H1 (cell line): ENCODE results near the gene NRL. TPM values are rescaled to one million over a fixed set of nuclear protein-coding genes. Genes with fewer than 3 reads are reported as not detected.

Experiments used
- CTCF ChIA-PET: fragments of 300-600 bp; sonication (Branson Sonifier 250); formaldehyde crosslinking; loops from one replicate; lab custom pipeline; 2021; ENCODE audit not compliant: partially characterized antibody; lab: Charles Lee
- POLR2A ChIA-PET: fragments of 300-600 bp; sonication (Branson Sonifier 250); formaldehyde crosslinking; loops from one replicate; lab custom pipeline; 2021; ENCODE audit warnings: inconsistent platforms; ENCODE audit not compliant: partially characterized antibody; lab: Charles Lee
- DNase-seq, 2 experiments: peaks; one replicate each; pipeline versions ENCODE4 v3.0.0 to v3.0.0-alpha.2; 2010 to 2022; ENCODE audit warnings: low spot score in 2 of 2, low read depth in 1 of 2, mixed read lengths in 1 of 2
- FAIRE-seq: peaks from 2 replicates; lab custom pipeline; 2011; peaks lifted over from hg19 to GRCh38; lab: Jason Lieb, UNC
- H2AFZ ChIP-seq: 2 replicates; pipeline ENCODE4 v1.8.1; 2012; ENCODE audit warnings: low read length, inconsistent platforms
- H2AK5ac ChIP-seq: 2 replicates; pipeline ENCODE4 v1.6.1; 2013; ENCODE audit warnings: low read depth, low read length
- H2BK120ac ChIP-seq: replicated peaks from 2 replicates; pipeline ENCODE3; 2013; ENCODE audit warnings: low read depth, low read length, inconsistent platforms
- H2BK12ac ChIP-seq: 2 replicates; pipeline ENCODE4 v1.6.1; 2013; ENCODE audit warnings: low read depth, low read length
- H2BK15ac ChIP-seq: 2 replicates; pipeline ENCODE4 v1.6.1; 2013; ENCODE audit warnings: low read length
- H2BK20ac ChIP-seq: 2 replicates; pipeline ENCODE4 v1.6.1; 2013; ENCODE audit warnings: low read length
- H2BK5ac ChIP-seq: 2 replicates; pipeline ENCODE4 v1.6.1; 2013; ENCODE audit warnings: low read depth, low read length
- H3K14ac ChIP-seq: 2 replicates; pipeline ENCODE4 v1.6.1; 2013; ENCODE audit warnings: inconsistent platforms; ENCODE audit not compliant: insufficient read length
- H3K18ac ChIP-seq: 2 replicates; pipeline ENCODE4 v1.6.1; 2013; ENCODE audit warnings: low read length; ENCODE audit errors: extremely low read depth
- H3K23ac ChIP-seq: 2 replicates; pipeline ENCODE4 v1.6.1; 2013; ENCODE audit warnings: inconsistent platforms; ENCODE audit not compliant: insufficient read length
- H3K23me2 ChIP-seq: 2 replicates; pipeline ENCODE4 v1.6.1; 2013; ENCODE audit warnings: low read depth, low read length
- H3K27ac ChIP-seq: 2 replicates; pipeline ENCODE4 v1.6.1; 2011; ENCODE audit warnings: low read depth, low read length, inconsistent platforms
- H3K27me3 ChIP-seq, 4 experiments: replicated peaks in 1 of 4; 1 replicate in 1 of 4; 2 replicates in 3 of 4; pipeline versions ENCODE4 v1.6.1 to v1.8.1; 2011 to 2013; ENCODE audit warnings: low read length in 3 of 4, mild to moderate bottlenecking in 3 of 4, inconsistent platforms in 2 of 4, mixed read lengths in 2 of 4, moderate library complexity in 1 of 4; ENCODE audit not compliant: control insufficient read depth in 3 of 4, insufficient read depth in 3 of 4; ENCODE audit errors: extremely low read depth in 1 of 4
- H3K36me3 ChIP-seq, 4 experiments: 2 replicates each; pipeline versions ENCODE4 v1.6.1 to v1.8.1; 2011 to 2013; ENCODE audit warnings: mild to moderate bottlenecking in 4 of 4, low read length in 3 of 4, moderate library complexity in 2 of 4, control low read depth in 1 of 4, inconsistent platforms in 1 of 4; ENCODE audit not compliant: insufficient read depth in 4 of 4, control insufficient read depth in 2 of 4
- H3K4ac ChIP-seq: replicated peaks from 2 replicates; pipeline ENCODE3; 2013; ENCODE audit warnings: low read length, low read depth, mixed read lengths, inconsistent platforms; ENCODE audit not compliant: insufficient read length
- H3K4me1 ChIP-seq, 4 experiments: replicated peaks in 1 of 4; 1 replicate in 1 of 4; 2 replicates in 3 of 4; pipeline versions ENCODE4 v1.6.1 to v1.8.1; 2011 to 2013; ENCODE audit warnings: low read length in 3 of 4, inconsistent platforms in 2 of 4, mixed read lengths in 1 of 4; ENCODE audit not compliant: insufficient read depth in 4 of 4, control insufficient read depth in 3 of 4
- H3K4me2 ChIP-seq, 2 experiments: 2 replicates each; pipeline versions ENCODE4 v1.6.1 to v1.8.1; 2011 to 2013; ENCODE audit warnings: low read depth in 2 of 2, low read length in 2 of 2, control low read depth in 1 of 2, inconsistent platforms in 1 of 2, mild to moderate bottlenecking in 1 of 2; ENCODE audit not compliant: insufficient read depth in 1 of 2
- H3K4me3 ChIP-seq, 4 experiments: fragments of 200-600, 300-600 bp in 1 of 4; sonication (generic), shearing (Covaris generic), sonication (Bioruptor Twin) in 1 of 4; 2 replicates each; pipeline versions ENCODE4 v1.5.1 to v1.8.1; 2011 to 2016; ENCODE audit warnings: low read length in 4 of 4, low read depth in 3 of 4, control low read depth in 2 of 4, inconsistent platforms in 2 of 4, mild to moderate bottlenecking in 2 of 4, mixed read lengths in 1 of 4, moderate library complexity in 1 of 4; ENCODE audit not compliant: insufficient read depth in 2 of 4; ENCODE audit errors: extremely low read depth in 1 of 4
- H3K56ac ChIP-seq: replicated peaks from 2 replicates; pipeline ENCODE3; 2013; ENCODE audit warnings: low read depth, mild to moderate bottlenecking, mixed read lengths, low read length, inconsistent platforms; ENCODE audit not compliant: insufficient read length
- H3K79me1 ChIP-seq: 2 replicates; pipeline ENCODE4 v1.6.1; 2013; ENCODE audit warnings: low read depth, low read length, control low read depth
- H3K79me2 ChIP-seq, 2 experiments: 2 replicates each; pipeline versions ENCODE4 v1.6.1 to v1.8.1; 2012 to 2013; ENCODE audit warnings: low read length in 2 of 2, mild to moderate bottlenecking in 2 of 2, inconsistent platforms in 1 of 2; ENCODE audit not compliant: insufficient read depth in 2 of 2, control insufficient read depth in 1 of 2
- H3K9ac ChIP-seq, 4 experiments: replicated peaks in 1 of 4; 1 replicate in 1 of 4; 2 replicates in 3 of 4; pipeline versions ENCODE4 v1.6.1 to v1.8.1; 2011 to 2013; ENCODE audit warnings: low read depth in 3 of 4, low read length in 3 of 4, control low read depth in 2 of 4, mild to moderate bottlenecking in 2 of 4, moderate library complexity in 2 of 4, inconsistent platforms in 1 of 4; ENCODE audit errors: extremely low read depth in 1 of 4
- H3K9me3 ChIP-seq, 2 experiments: 2 replicates each; pipeline versions ENCODE4 v1.6.1 to v1.8.1; 2012 to 2013; ENCODE audit warnings: mild to moderate bottlenecking in 2 of 2, moderate library complexity in 2 of 2, control low read depth in 1 of 2, inconsistent platforms in 1 of 2, low read depth in 1 of 2, low read length in 1 of 2, mixed read lengths in 1 of 2; ENCODE audit not compliant: insufficient read depth in 2 of 2
- H4K20me1 ChIP-seq, 2 experiments: replicated peaks in 1 of 2; 2 replicates each; pipeline versions ENCODE3 to v1.8.1; 2011 to 2013; ENCODE audit warnings: inconsistent platforms in 2 of 2, low read length in 2 of 2, mild to moderate bottlenecking in 1 of 2; ENCODE audit not compliant: insufficient read depth in 2 of 2, control insufficient read depth in 1 of 2
- H4K5ac ChIP-seq: 2 replicates; pipeline ENCODE4 v1.6.1; 2013; ENCODE audit warnings: low read length, low read depth, mixed read lengths, inconsistent platforms; ENCODE audit not compliant: insufficient read length
- H4K8ac ChIP-seq: 2 replicates; pipeline ENCODE4 v1.8.0; 2013; ENCODE audit warnings: mild to moderate bottlenecking, moderate library complexity, low read length, inconsistent platforms; ENCODE audit not compliant: insufficient read depth; ENCODE audit errors: extremely low read depth
- H4K91ac ChIP-seq: replicated peaks from 2 replicates; pipeline ENCODE3; 2013; ENCODE audit warnings: low read length, mixed read lengths, inconsistent platforms; ENCODE audit not compliant: insufficient read length
- WGBS, 2 experiments: shearing (Covaris generic) in 1 of 2; methylation state at CpG; one replicate each; pipeline versions ENCODE4 v1.1.6 to v1.1.7; 2013 to 2015; ENCODE audit warnings: low lambda C conversion rate in 2 of 2, mixed read lengths in 2 of 2, inconsistent platforms in 1 of 2, low coverage in 1 of 2, missing lambda C conversion rate in 1 of 2; ENCODE audit not compliant: insufficient replicate concordance in 2 of 2, insufficient coverage in 1 of 2, insufficient read length in 1 of 2; ENCODE audit errors: extremely low coverage in 1 of 2, missing lambda C conversion rate in 1 of 2; 5-methylcytosine and 5-hydroxymethylcytosine counted together
- polyA plus RNA-seq, 7 experiments: library from polyadenylated mRNA; depleted of rRNA in 3 of 7; stranded (reverse) in 5 of 7; unstranded in 2 of 7; fragments of >200 nt in 5 of 7; fragments of 200-250 nt in 2 of 7; gene quantifications; 1 replicate in 5 of 7; 2 replicates in 1 of 7; 4 replicates in 1 of 7; pipeline versions ENCODE4 v1.2.1 to v1.2.3, GENCODE V29; 2011 to 2013; ENCODE audit warnings: missing spikeins in 2 of 7, mixed read lengths in 2 of 7
- total RNA-seq: library from RNA; stranded (reverse); fragmentation: NEBNext Ultra II Directional; extraction: Animal tissue kit (Norgen Biotek cat#: 25700); gene quantifications from 2 replicates; pipeline ENCODE4 v1.2.1, GENCODE V29; 2021

Gene NRL
- total and polyA plus RNA-seq, 2 of the 8 experiments (the other 6 are each of a cell fraction or from before 2014, with no cell fraction given) = 1.1 to 2.2 TPM

- no peaks in the 10 kb centered on the region for H3K9me3 ChIP-seq
- peaks cover 0 to 22% of the 10 kb centered on the region in 2 experiments for H4K20me1 ChIP-seq
- DNase-seq (no peak), FAIRE-seq (no peak)
- no peak overlapping the region for H2BK120ac ChIP-seq
- no peak overlapping the region for H3K18ac ChIP-seq
- no peaks in the 10 kb centered on the region for H3K27me3 ChIP-seq
- no peak overlapping the region for H3K9ac ChIP-seq
- peaks cover 0 to 28% of the 10 kb centered on the region in 2 experiments; a peak in 3 of 4 replicates for H3K79me2 ChIP-seq
- no peak overlapping the region for H2BK12ac ChIP-seq
- H3K79me1 ChIP-seq = peaks cover 11% of the 10 kb centered on the region; the same call in 1 of the 2 replicates
- H4K91ac ChIP-seq = no peak overlapping the region
- no peak overlapping the region for H3K4ac ChIP-seq
- no peak overlapping the region for H2BK5ac ChIP-seq
- no peak overlapping the region for H3K4me2 ChIP-seq
- no peak overlapping the region for H2AK5ac ChIP-seq
- H2AFZ ChIP-seq = no peak overlapping the region
- ChIA-PET POLR2A (interaction anchor here (0.8 to 9.6 kb wide), 13 partner anchors 9 to 92 kb away, joined by 3 to 86 read pairs (median 5); partner anchors contain the start of genes DCAF11, EMC9, IRF9 and NRL), CTCF (interaction anchor here (0.7 to 3.4 kb wide), 6 partner anchors 8 to 92 kb away, joined by 3 to 26 read pairs (median 4); partner anchors contain the start of genes EMC9, IRF9 and PSME1)
- peaks cover 0 to 10% (median 7%) of the 10 kb centered on the region in 4 experiments; a peak in 5 of 7 replicates for H3K4me1 ChIP-seq
- WGBS, 2 experiments = 90% methylated on average over 9 of the region's 9 CpGs; no CpG with 5 or more reads in 1 of the 2 experiments
- H3K27ac ChIP-seq = no peak overlapping the region
- no peak overlapping the region for H3K14ac ChIP-seq
- H2BK15ac ChIP-seq = no peak overlapping the region
- no peak overlapping the region for H2BK20ac ChIP-seq
- no peak overlapping the region for H3K23ac ChIP-seq
- peaks cover 10% of the 10 kb centered on the region for H3K23me2 ChIP-seq
- H3K56ac ChIP-seq = no peak overlapping the region
- peaks cover 17 to 37% (median 35%) of the 10 kb centered on the region in 4 experiments for H3K36me3 ChIP-seq
- H4K8ac ChIP-seq = no peak overlapping the region
- H4K5ac ChIP-seq = no peak overlapping the region
- no peak overlapping the region for H3K4me3 ChIP-seq
These were observed 35.3 kb upstream of the NRL start for GRCh38 chr14:24150061-24150460.
